HepG2 (cell line): ENCODE data around the gene HS3ST5. TPM values are rescaled to one million over a fixed set of nuclear protein-coding genes. Genes with fewer than 3 reads are reported as not detected.

Experiments used
- ATAC-seq: fragments of 200-7000 bp; cut with Tn5 transposase; 3 replicates; pipeline ENCODE4 v1.9.1; 2020; ENCODE audit warnings: mild to moderate bottlenecking, moderate library complexity
- BruUV-seq: library from RNA; stranded (reverse); fragments of 400-500 nt; replicated peaks from 2 replicates; lab custom pipeline; 2021; lab: Mats Ljungman, UMichigan
- CTCF ChIA-PET: fragments of 300-600 bp; formaldehyde crosslinking; extraction: SDS; loops from one replicate; lab custom pipeline; 2021; ENCODE audit warnings: low total read pairs, inconsistent platforms, low intra/inter-chr PET ratio; lab: Yijun Ruan, JAX
- POLR2A ChIA-PET: fragments of 350-600 bp; sonication (Branson Sonifier 250); formaldehyde crosslinking; loops from one replicate; lab custom pipeline; 2020; ENCODE audit warnings: antibody characterized with exemption, inconsistent platforms; lab: Yijun Ruan, JAX
- DNase-seq: peaks from one replicate; pipeline ENCODE4 v3.0.0-alpha.2; 2015; ENCODE audit warnings: low spot score
- FAIRE-seq: peaks from 3 replicates; lab custom pipeline; 2011; peaks lifted over from hg19 to GRCh38; lab: Jason Lieb, UNC
- H2AFZ ChIP-seq: one replicate; pipeline ENCODE4 v1.6.1; 2011; ENCODE audit warnings: low read length, inconsistent platforms
- H3K27ac ChIP-seq: fragments of 300-600 bp; 3 replicates; pipeline ENCODE4 v1.8.0; 2011; ENCODE audit warnings: mixed run types, mild to moderate bottlenecking, mixed read lengths, low read length, inconsistent platforms; ENCODE audit not compliant: insufficient read depth; ENCODE audit errors: extremely low read length
- H3K27me3 ChIP-seq, 2 experiments: fragments of 200-600 bp in 1 of 2; 2 replicates in 1 of 2; 3 replicates in 1 of 2; pipeline versions ENCODE4 v1.6.0 to v1.8.0; 2011; ENCODE audit warnings: low read length in 2 of 2, mild to moderate bottlenecking in 2 of 2, moderate library complexity in 2 of 2, inconsistent platforms in 1 of 2; ENCODE audit not compliant: insufficient read depth in 2 of 2, control insufficient read depth in 1 of 2
- H3K36me3 ChIP-seq, 2 experiments: fragments of 200-600 bp in 1 of 2; replicated peaks in 1 of 2; 2 replicates in 1 of 2; 3 replicates in 1 of 2; pipeline versions ENCODE4 v1.5.1 to v1.8.0; 2011; ENCODE audit warnings: low read length in 2 of 2, inconsistent platforms in 1 of 2; ENCODE audit not compliant: insufficient read depth in 2 of 2, control insufficient read depth in 1 of 2
- H3K4me1 ChIP-seq: 2 replicates; pipeline ENCODE4 v1.5.1; 2012; ENCODE audit warnings: low read length, inconsistent platforms; ENCODE audit not compliant: insufficient read depth
- H3K4me2 ChIP-seq: 2 replicates; pipeline ENCODE4 v1.6.0; 2011; ENCODE audit warnings: low read depth, low read length, inconsistent platforms
- H3K4me3 ChIP-seq, 3 experiments: fragments of 200-600 bp in 1 of 3; sonication (generic), shearing (Covaris generic) in 1 of 3; replicated peaks in 1 of 3; 2 replicates each; pipeline ENCODE4 v1.5.1; 2011 to 2016; ENCODE audit warnings: low read length in 3 of 3, inconsistent platforms in 2 of 3, low read depth in 2 of 3, mild to moderate bottlenecking in 2 of 3, control low read depth in 1 of 3, mixed read lengths in 1 of 3; ENCODE audit not compliant: insufficient read depth in 1 of 3
- H3K79me2 ChIP-seq: one replicate; pipeline ENCODE4 v1.6.1; 2011; ENCODE audit warnings: low read length, inconsistent platforms; ENCODE audit not compliant: insufficient read depth
- H3K9ac ChIP-seq: 2 replicates; pipeline ENCODE4 v1.6.0; 2011; ENCODE audit warnings: mild to moderate bottlenecking, low read depth, low read length, inconsistent platforms; ENCODE audit not compliant: insufficient read depth
- H3K9me3 ChIP-seq: 2 replicates; pipeline ENCODE4 v1.5.1; 2012; ENCODE audit warnings: mild to moderate bottlenecking, low read length
- H4K20me1 ChIP-seq: 2 replicates; pipeline ENCODE4 v1.6.0; 2011; ENCODE audit warnings: inconsistent platforms, mild to moderate bottlenecking, low read length, moderate library complexity; ENCODE audit not compliant: insufficient read depth
- MAFF ChIP-seq: IDR thresholded peaks from 2 replicates; pipeline ENCODE4 v1.6.1; 2011; ENCODE audit warnings: low read depth, low read length, improper control_type of control experiment
- MAFK ChIP-seq, 2 experiments: IDR thresholded peaks in 1 of 2; conservative IDR thresholded peaks in 1 of 2; 2 replicates each; pipeline ENCODE4 v1.6.1; 2011; ENCODE audit warnings: improper control_type of control experiment in 2 of 2, low read length in 2 of 2
- ZNF12 ChIP-seq: sonication (generic); formaldehyde crosslinking; IDR thresholded peaks from 2 replicates; pipeline ENCODE4 v1.5.0; 2020; ENCODE audit warnings: missing genetic modification reagents
- ZNF121 ChIP-seq: sonication (generic); formaldehyde crosslinking; IDR thresholded peaks from 2 replicates; pipeline ENCODE4 v1.5.0; 2020; ENCODE audit warnings: mild to moderate bottlenecking, missing genetic modification reagents
- ZNF7 ChIP-seq: IDR thresholded peaks from 2 replicates; pipeline ENCODE4 v1.6.1; 2016; ENCODE audit warnings: missing biosample characterization, missing genetic modification reagents
- WGBS: methylation state at CpG from one replicate; pipeline ENCODE4 v1.1.6; 2017; ENCODE audit warnings: low lambda C conversion rate; 5-methylcytosine and 5-hydroxymethylcytosine counted together
- in situ Hi-C: cut with HindIII; loops from 2 replicates; pipeline ENCODE4 v1.10.0; 2017; ENCODE audit warnings: low pct_unique_long_range_greater_than_20kb; ENCODE audit not compliant: extremely low pct_ligation_motif_present
- intact Hi-C: fragments of 100-400 bp; cut with micrococcal nuclease; formaldehyde crosslinking; loops from one replicate; pipeline ENCODE4 v1.10.0; 2022; ENCODE audit not compliant: unreplicated experiment
- polyA plus RNA-seq, 8 experiments: library from polyadenylated mRNA; depleted of rRNA in 3 of 8; stranded (reverse) in 7 of 8; unstranded in 1 of 8; fragments of >200 nt; fragmentation: Illumina TruSeq in 4 of 8; extraction: Trizol in 4 of 8; gene quantifications; 2 replicates each; pipeline versions ENCODE4 v1.2.1 to v1.2.3, GENCODE V29; 2011 to 2016; ENCODE audit warnings: low read depth in 4 of 8, missing spikeins in 1 of 8, mixed read lengths in 1 of 8; ENCODE audit not compliant: insufficient read depth in 1 of 8
- total RNA-seq, 5 experiments: library from RNA; depleted of rRNA; stranded (reverse); fragments of >200 nt; fragmentation: Illumina TruSeq; extraction: Trizol; gene quantifications; 2 replicates each; pipeline ENCODE4 v1.2.3, GENCODE V29; 2016; ENCODE audit warnings: low read depth in 1 of 5
- TF ChIP-seq, protein P1 (sequence below), 2 experiments: sonication (generic) in 1 of 2; formaldehyde crosslinking in 1 of 2; IDR thresholded peaks; 2 replicates each; pipeline versions ENCODE4 v1.4.0 to v1.6.1; 2018 to 2020; ENCODE audit warnings: missing genetic modification reagents in 2 of 2, borderline replicate concordance in 1 of 2, low read depth in 1 of 2, mild to moderate bottlenecking in 1 of 2, missing biosample characterization in 1 of 2
- TF ChIP-seq, protein P2 (sequence below): sonication (generic); formaldehyde crosslinking; IDR thresholded peaks from 2 replicates; pipeline ENCODE4 v1.4.0; 2020; ENCODE audit warnings: missing genetic modification reagents, borderline replicate concordance
- TF ChIP-seq, protein P3 (sequence below): sonication (generic); formaldehyde crosslinking; IDR thresholded peaks from 2 replicates; pipeline ENCODE4 v1.9.0; 2021; ENCODE audit warnings: missing genetic modification reagents, borderline replicate concordance

HS3ST5 gene
- total and polyA plus RNA-seq, 2 of the 13 experiments (the other 11 are each of a cell fraction or from before 2014, with no cell fraction given) = 1.1 to 1.6 TPM

DNA sequence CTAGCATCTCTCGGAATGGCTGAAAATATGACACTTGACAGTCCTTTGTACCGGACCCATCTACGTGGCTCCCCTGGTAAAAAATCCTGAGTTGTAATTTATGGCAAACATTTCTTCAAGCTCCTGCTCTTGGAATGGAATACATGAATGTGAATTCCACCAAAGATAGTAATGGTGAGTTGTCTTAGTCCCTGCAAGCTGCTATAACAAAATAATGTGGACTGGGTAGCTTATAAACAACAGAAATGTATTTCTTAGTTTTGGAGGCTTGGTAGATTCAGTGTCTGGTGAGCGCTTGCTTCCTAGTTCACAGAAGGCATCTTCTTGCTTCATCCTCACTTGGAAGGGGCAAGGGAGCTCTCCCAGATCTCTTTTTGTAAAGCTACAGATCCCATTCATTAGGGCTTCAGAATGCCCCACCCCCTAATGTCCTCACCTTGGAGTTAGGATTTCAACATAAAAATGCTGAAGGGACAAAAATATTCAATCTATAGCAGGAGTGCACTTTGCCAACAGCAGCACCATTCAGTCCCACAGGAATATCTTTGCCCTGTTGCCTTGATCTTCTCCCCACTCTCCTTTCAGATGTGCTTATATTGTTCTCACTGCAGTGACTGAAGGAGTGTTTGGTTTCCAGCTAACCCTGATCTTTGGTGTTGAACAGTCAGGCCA lies 204.1 kb downstream of the HS3ST5 start:
- Histone ChIP-seq H3K9ac (no peak overlapping the region), H3K27ac (no peak overlapping the region), H3K4me2 (no peak overlapping the region), H3K36me3 (no peaks in the 10 kb centered on the region; a peak in 1 of 5 replicates), H4K20me1 (no peaks in the 10 kb centered on the region), H3K9me3 (no peaks in the 10 kb centered on the region), H3K79me2 (no peaks in the 10 kb centered on the region)
- intact Hi-C loops = no loop called here
- in situ Hi-C loops = no loop called here
- no peak for DNase-seq
- 98% methylated on average over 4 of the region's 4 CpGs for WGBS
- TF ChIP-seq ZNF7 (no peak), ZNF12 (CRISPR knock-in tag) (peak; percentile 95), ZNF121 (CRISPR knock-in tag) (no peak), MAFK (conservative IDR thresholded peaks at IDR 0.05 in 1 of 2, IDR thresholded peaks at IDR 0.05 in 1 of 2; ENCODE audit: low read length in 2 of 2) (peak; percentile 63 to 74; a peak in 3 of 4 replicates), MAFF (peak; percentile 57)
- TF ChIP-seq, protein P1, sequence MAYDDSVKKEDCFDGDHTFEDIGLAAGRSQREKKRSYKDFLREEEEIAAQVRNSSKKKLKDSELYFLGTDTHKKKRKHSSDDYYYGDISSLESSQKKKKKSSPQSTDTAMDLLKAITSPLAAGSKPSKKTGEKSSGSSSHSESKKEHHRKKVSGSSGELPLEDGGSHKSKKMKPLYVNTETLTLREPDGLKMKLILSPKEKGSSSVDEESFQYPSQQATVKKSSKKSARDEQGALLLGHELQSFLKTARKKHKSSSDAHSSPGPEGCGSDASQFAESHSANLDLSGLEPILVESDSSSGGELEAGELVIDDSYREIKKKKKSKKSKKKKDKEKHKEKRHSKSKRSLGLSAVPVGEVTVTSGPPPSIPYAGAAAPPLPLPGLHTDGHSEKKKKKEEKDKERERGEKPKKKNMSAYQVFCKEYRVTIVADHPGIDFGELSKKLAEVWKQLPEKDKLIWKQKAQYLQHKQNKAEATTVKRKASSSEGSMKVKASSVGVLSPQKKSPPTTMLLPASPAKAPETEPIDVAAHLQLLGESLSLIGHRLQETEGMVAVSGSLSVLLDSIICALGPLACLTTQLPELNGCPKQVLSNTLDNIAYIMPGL (CRISPR knock-in tag; IDR thresholded peaks at IDR 0.05; ENCODE audit: borderline replicate concordance in 1 of 2, low read depth in 1 of 2) = no peak
- TF ChIP-seq, protein P2, sequence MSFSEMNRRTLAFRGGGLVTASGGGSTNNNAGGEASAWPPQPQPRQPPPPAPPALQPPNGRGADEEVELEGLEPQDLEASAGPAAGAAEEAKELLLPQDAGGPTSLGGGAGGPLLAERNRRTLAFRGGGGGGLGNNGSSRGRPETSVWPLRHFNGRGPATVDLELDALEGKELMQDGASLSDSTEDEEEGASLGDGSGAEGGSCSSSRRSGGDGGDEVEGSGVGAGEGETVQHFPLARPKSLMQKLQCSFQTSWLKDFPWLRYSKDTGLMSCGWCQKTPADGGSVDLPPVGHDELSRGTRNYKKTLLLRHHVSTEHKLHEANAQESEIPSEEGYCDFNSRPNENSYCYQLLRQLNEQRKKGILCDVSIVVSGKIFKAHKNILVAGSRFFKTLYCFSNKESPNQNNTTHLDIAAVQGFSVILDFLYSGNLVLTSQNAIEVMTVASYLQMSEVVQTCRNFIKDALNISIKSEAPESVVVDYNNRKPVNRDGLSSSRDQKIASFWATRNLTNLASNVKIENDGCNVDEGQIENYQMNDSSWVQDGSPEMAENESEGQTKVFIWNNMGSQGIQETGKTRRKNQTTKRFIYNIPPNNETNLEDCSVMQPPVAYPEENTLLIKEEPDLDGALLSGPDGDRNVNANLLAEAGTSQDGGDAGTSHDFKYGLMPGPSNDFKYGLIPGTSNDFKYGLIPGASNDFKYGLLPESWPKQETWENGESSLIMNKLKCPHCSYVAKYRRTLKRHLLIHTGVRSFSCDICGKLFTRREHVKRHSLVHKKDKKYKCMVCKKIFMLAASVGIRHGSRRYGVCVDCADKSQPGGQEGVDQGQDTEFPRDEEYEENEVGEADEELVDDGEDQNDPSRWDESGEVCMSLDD (CRISPR knock-in tag) = no peak
- TF ChIP-seq, protein P3, sequence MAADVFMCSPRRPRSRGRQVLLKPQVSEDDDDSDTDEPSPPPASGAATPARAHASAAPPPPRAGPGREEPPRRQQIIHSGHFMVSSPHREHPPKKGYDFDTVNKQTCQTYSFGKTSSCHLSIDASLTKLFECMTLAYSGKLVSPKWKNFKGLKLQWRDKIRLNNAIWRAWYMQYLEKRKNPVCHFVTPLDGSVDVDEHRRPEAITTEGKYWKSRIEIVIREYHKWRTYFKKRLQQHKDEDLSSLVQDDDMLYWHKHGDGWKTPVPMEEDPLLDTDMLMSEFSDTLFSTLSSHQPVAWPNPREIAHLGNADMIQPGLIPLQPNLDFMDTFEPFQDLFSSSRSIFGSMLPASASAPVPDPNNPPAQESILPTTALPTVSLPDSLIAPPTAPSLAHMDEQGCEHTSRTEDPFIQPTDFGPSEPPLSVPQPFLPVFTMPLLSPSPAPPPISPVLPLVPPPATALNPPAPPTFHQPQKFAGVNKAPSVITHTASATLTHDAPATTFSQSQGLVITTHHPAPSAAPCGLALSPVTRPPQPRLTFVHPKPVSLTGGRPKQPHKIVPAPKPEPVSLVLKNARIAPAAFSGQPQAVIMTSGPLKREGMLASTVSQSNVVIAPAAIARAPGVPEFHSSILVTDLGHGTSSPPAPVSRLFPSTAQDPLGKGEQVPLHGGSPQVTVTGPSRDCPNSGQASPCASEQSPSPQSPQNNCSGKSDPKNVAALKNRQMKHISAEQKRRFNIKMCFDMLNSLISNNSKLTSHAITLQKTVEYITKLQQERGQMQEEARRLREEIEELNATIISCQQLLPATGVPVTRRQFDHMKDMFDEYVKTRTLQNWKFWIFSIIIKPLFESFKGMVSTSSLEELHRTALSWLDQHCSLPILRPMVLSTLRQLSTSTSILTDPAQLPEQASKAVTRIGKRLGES (CRISPR knock-in tag) = no peak
- TF ChIP-seq, all 625 proteins: peak for 3
- no TSS peak for BruUV-seq
- no peak for ATAC-seq
- H3K4me3 ChIP-seq = no peak overlapping the region
- no peak for FAIRE-seq
- ChIA-PET POLR2A (no interaction called here), CTCF (no interaction called here)
- H3K4me1 ChIP-seq = peaks cover 37% of the 10 kb centered on the region
- no peaks in the 10 kb centered on the region for H3K27me3 ChIP-seq
- H2AFZ ChIP-seq = no peak overlapping the region
